ENCODE measurements around the gene CYP2S1.

DNA sequence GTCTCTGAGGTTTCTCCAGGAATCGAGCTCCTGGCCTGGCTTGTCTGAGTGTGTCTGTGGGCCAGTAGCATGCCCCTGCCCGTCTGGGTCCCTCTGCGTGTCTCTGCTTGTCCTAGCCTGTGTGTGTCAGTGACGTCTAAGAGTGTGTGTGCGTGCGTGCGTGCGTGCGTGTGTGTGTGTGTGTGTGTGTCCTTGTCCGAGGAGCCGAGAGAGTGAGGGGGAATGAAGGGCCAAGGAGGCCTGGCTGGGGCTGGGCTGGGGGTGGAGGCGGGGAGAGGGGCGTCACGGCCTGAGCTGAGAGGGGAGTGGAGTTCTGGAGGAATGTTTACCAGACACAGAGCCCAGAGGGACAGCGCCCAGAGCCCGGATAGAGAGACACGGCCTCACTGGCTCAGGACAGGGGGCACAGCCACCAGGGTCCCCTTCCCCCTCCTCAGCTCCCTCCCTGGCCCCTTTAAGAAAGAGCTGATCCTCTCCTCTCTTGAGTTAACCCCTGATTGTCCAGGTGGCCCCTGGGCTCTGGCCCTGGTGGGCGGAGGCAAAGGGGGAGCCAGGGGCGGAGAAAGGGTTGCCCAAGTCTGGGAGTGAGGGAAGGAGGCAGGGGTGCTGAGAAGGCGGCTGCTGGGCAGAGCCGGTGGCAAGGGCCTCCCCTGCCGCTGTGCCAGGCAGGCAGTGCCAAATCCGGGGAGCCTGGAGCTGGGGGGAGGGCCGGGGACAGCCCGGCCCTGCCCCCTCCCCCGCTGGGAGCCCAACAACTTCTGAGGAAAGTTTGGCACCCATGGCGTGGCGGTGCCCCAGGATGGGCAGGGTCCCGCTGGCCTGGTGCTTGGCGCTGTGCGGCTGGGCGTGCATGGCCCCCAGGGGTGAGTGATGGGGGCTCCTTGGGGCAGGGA lies 25.8 kb downstream of the CYP2S1 start, which contains the start of gene AXL:
- TF ChIP-seq EZH2phosphoT487 (IDR thresholded peaks at IDR 0.05; ENCODE audit: borderline replicate concordance), result no peak
- TF ChIP-seq, protein P1, sequence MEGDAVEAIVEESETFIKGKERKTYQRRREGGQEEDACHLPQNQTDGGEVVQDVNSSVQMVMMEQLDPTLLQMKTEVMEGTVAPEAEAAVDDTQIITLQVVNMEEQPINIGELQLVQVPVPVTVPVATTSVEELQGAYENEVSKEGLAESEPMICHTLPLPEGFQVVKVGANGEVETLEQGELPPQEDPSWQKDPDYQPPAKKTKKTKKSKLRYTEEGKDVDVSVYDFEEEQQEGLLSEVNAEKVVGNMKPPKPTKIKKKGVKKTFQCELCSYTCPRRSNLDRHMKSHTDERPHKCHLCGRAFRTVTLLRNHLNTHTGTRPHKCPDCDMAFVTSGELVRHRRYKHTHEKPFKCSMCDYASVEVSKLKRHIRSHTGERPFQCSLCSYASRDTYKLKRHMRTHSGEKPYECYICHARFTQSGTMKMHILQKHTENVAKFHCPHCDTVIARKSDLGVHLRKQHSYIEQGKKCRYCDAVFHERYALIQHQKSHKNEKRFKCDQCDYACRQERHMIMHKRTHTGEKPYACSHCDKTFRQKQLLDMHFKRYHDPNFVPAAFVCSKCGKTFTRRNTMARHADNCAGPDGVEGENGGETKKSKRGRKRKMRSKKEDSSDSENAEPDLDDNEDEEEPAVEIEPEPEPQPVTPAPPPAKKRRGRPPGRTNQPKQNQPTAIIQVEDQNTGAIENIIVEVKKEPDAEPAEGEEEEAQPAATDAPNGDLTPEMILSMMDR (conservative IDR thresholded peaks at IDR 0.05; ENCODE audit: low read length), result no peak
